Activated CD4-positive, CD25-positive, alpha-beta regulatory T cell treated with anti-CD3 and anti-CD28 coated beads, Interleukin-2, amount 50 U/mL, for 16 hours (primary cell): ENCODE measurements around the gene TTC38.

ENCODE experiments used
- DNase-seq: peaks from one replicate; pipeline ENCODE4 v3.0.0-alpha.2; 2020; ENCODE audit warnings: low read depth, low spot score

Gene TTC38

GRCh38 chr22:46267431-46268279, at the start of gene TTC38:
TTC38 (plus strand) TSS chr22:46268008; CDS start chr22:46268040, 32 bp downstream.
- no peak for DNase-seq

- no peak for DNase-seq
Observed at GRCh38 chr22:46219636-46220035, 48.2 kb upstream of the TTC38 start.

GRCh38 chr22:46220921-46221320, 46.9 kb upstream of the TTC38 start:
- DNase-seq = no peak

GRCh38 chr22:46224044-46224897, 43.5 kb upstream of the TTC38 start:
- no peak for DNase-seq

- DNase-seq = no peak
Observed at GRCh38 chr22:46224898-46225290, 42.9 kb upstream of the TTC38 start.

GRCh38 chr22:46225631-46226030, 42.2 kb upstream of the TTC38 start:
- DNase-seq = no peak

GRCh38 chr22:46226577-46226976, 41.2 kb upstream of the TTC38 start:
- DNase-seq = no peak

- no peak for DNase-seq
Observed at GRCh38 chr22:46229701-46230100, 38.1 kb upstream of the TTC38 start.

- no peak for DNase-seq
Observed at GRCh38 chr22:46230262-46230901, 37.4 kb upstream of the TTC38 start.

GRCh38 chr22:46233231-46233630, 34.6 kb upstream of the TTC38 start:
- DNase-seq = no peak

GRCh38 chr22:46234969-46235368, 32.8 kb upstream of the TTC38 start:
- DNase-seq = no peak

- DNase-seq = no peak
Observed at GRCh38 chr22:46237453-46238124, 30.2 kb upstream of the TTC38 start.

GRCh38 chr22:46238541-46238940, 29.3 kb upstream of the TTC38 start:
- no peak for DNase-seq

- DNase-seq = no peak
Observed at GRCh38 chr22:46239261-46240048, 28.4 kb upstream of the TTC38 start.

- DNase-seq = no peak
Observed at GRCh38 chr22:46240073-46240472, 27.7 kb upstream of the TTC38 start.

GRCh38 chr22:46240506-46240905, 27.3 kb upstream of the TTC38 start:
- DNase-seq = no peak

- DNase-seq = no peak
Observed at GRCh38 chr22:46240907-46241306, 26.9 kb upstream of the TTC38 start.

GRCh38 chr22:46241396-46242007, 26.3 kb upstream of the TTC38 start:
- no peak for DNase-seq

- no peak for DNase-seq
Observed at GRCh38 chr22:46242076-46242475, 25.7 kb upstream of the TTC38 start.

- no peak for DNase-seq
Observed at GRCh38 chr22:46244771-46245170, 23.0 kb upstream of the TTC38 start.
